NCI-H2029 treated with DMSO at 0.1 percent for 48 hours (cell line): Measurements from ENCODE around the gene SF3B1.
"Not testable (repeated sequence)": the region's sequence is repeated elsewhere in the genome, so short reads cannot be mapped to it uniquely, and the experiment has no call there.

ENCODE experiments used
- DNase-seq: peaks from one replicate; lab custom pipeline; 2025; lab: John Stamatoyannopoulos, UW

Gene SF3B1

GRCh38 chr2:197379308-197379917 is 55.4 kb downstream of the SF3B1 start:
- DNase-seq = not testable (repeated sequence)

- peak; percentile 59 for DNase-seq
Observed at GRCh38 chr2:197378494-197379307, 56.1 kb downstream of the SF3B1 start.

GRCh38 chr2:197378086-197378485 is 56.7 kb downstream of the SF3B1 start:
- no peak for DNase-seq

- DNase-seq = no peak
Observed at GRCh38 chr2:197377670-197378069, 57.2 kb downstream of the SF3B1 start.

GRCh38 chr2:197372592-197372991 is 62.2 kb downstream of the SF3B1 start:
- DNase-seq = no peak

- not testable (repeated sequence) for DNase-seq
Observed at GRCh38 chr2:197370664-197371063, 64.2 kb downstream of the SF3B1 start.

GRCh38 chr2:197369933-197370320 is 64.9 kb downstream of the SF3B1 start:
- DNase-seq = no peak

GRCh38 chr2:197369228-197369932 is 65.4 kb downstream of the SF3B1 start:
- no peak for DNase-seq

- no peak for DNase-seq
Observed at GRCh38 chr2:197368412-197368811, 66.4 kb downstream of the SF3B1 start.

GRCh38 chr2:197363998-197364397 is 70.8 kb downstream of the SF3B1 start:
- no peak for DNase-seq

- DNase-seq = no peak
Observed at GRCh38 chr2:197360744-197361156, 74.1 kb downstream of the SF3B1 start.

GRCh38 chr2:197359859-197360258 is 75.0 kb downstream of the SF3B1 start:
- DNase-seq = no peak

- no peak for DNase-seq
Observed at GRCh38 chr2:197358931-197359330, 75.9 kb downstream of the SF3B1 start.

GRCh38 chr2:197357986-197358385 is 76.8 kb downstream of the SF3B1 start:
- no peak for DNase-seq

- no peak for DNase-seq
Observed at GRCh38 chr2:197356136-197356535, 78.7 kb downstream of the SF3B1 start.

GRCh38 chr2:197354169-197354558 is 80.7 kb downstream of the SF3B1 start:
- no peak for DNase-seq

- no peak for DNase-seq
Observed at GRCh38 chr2:197353393-197354168, 81.2 kb downstream of the SF3B1 start.

- no peak for DNase-seq
Observed at GRCh38 chr2:197349699-197350098, 85.1 kb downstream of the SF3B1 start.

- DNase-seq = no peak
Observed at GRCh38 chr2:197348721-197349360, 86.0 kb downstream of the SF3B1 start.

- no peak for DNase-seq
Observed at GRCh38 chr2:197345846-197346370, 88.9 kb downstream of the SF3B1 start.

GRCh38 chr2:197343968-197344367 is 90.9 kb downstream of the SF3B1 start:
- not testable (repeated sequence) for DNase-seq
